ENCODE data around the gene MBNL1. TPM values are rescaled to one million over a fixed set of nuclear protein-coding genes. Genes with fewer than 3 reads are reported as not detected.

MBNL1 gene
- 9.2 and 9.7 TPM in 2 replicates for polyA plus RNA-seq (2013)

- Histone ChIP-seq H2BK5ac (ENCODE audit: low read depth, low read length, poor library complexity) (peak within 1 kb of the TSS; percentile 95), H2AK5ac (ENCODE audit: low read length) (no peak within 1 kb of the TSS), H3K79me2 (ENCODE audit: control insufficient read depth, insufficient read depth, low read length, poor library complexity) (peaks cover 10% of the 10 kb centered on the region), H2AFZ (ENCODE audit: insufficient read depth, low read length, poor library complexity) (peak within 1 kb of the TSS; percentile 77), H4K91ac (ENCODE audit: low read depth, low read length) (peak within 1 kb of the TSS; percentile 97), H3K23ac (ENCODE audit: low read length) (no peak within 1 kb of the TSS), H2BK120ac (ENCODE audit: insufficient read depth, low read length, poor library complexity) (peak within 1 kb of the TSS; percentile 96), H4K12ac (ENCODE audit: low read depth, low read length) (peak within 1 kb of the TSS; percentile 90), H3K27ac (ENCODE audit: low read depth, low read length) (peak within 1 kb of the TSS; percentile 93), H3K9ac (ENCODE audit: low read length) (peak within 1 kb of the TSS; percentile 94), H3K79me1 (ENCODE audit: low read length) (peaks cover 16% of the 10 kb centered on the region), H3K4me3 (ENCODE audit: low read depth, low read length) (peak within 1 kb of the TSS; percentile 86), H3K18ac (ENCODE audit: low read length) (peak within 1 kb of the TSS; percentile 68), H3K4ac (ENCODE audit: low read depth, low read length) (peak within 1 kb of the TSS; percentile 66), H3K9me3 (ENCODE audit: insufficient read depth, low read depth, low read length) (no peaks in the 10 kb centered on the region), H3K4me2 (ENCODE audit: low read length) (peak within 1 kb of the TSS; percentile 87), H4K8ac (ENCODE audit: low read depth, low read length) (peak within 1 kb of the TSS; percentile 91), H3K36me3 (ENCODE audit: control insufficient read depth in 1 of 2, insufficient read depth in 2 of 2, low read length in 2 of 2) (no peaks in the 10 kb centered on the region), H3K14ac (ENCODE audit: low read length) (peak within 1 kb of the TSS; percentile 92), H2BK12ac (ENCODE audit: low read length) (no peak within 1 kb of the TSS), H3K4me1 (ENCODE audit: control insufficient read depth in 1 of 2, insufficient read depth in 2 of 2, low read length in 2 of 2) (peaks cover 6 to 7% of the 10 kb centered on the region in 2 experiments), H3K27me3 (ENCODE audit: insufficient read depth, low read length) (no peaks in the 10 kb centered on the region)
- WGBS (ENCODE audit: extremely low coverage, insufficient coverage, insufficient read length), result no CpG with 5 or more reads among the region's 50 CpGs
- peak in 1 of 2 donors; percentile 62 for DNase-seq
Measured at GRCh38 chr3:152268555-152269055, at the start of gene MBNL1. TSS of gene MBNL1 (plus strand) at chr3:152268929. CDS start at chr3:152300194, 31,265 bp downstream.

- Histone ChIP-seq H2BK12ac (ENCODE audit: low read length) (no peak overlapping the region), H4K91ac (ENCODE audit: low read depth, low read length) (no peak overlapping the region), H4K8ac (ENCODE audit: low read depth, low read length) (no peak overlapping the region), H3K27me3 (ENCODE audit: insufficient read depth, low read length) (no peaks in the 10 kb centered on the region), H3K79me1 (ENCODE audit: low read length) (no peaks in the 10 kb centered on the region), H2AK5ac (ENCODE audit: low read length) (no peak overlapping the region), H3K23ac (ENCODE audit: low read length) (no peak overlapping the region), H3K4me2 (ENCODE audit: low read length) (no peak overlapping the region), H3K4me3 (ENCODE audit: low read depth, low read length) (no peak overlapping the region), H2BK5ac (ENCODE audit: low read depth, low read length, poor library complexity) (no peak overlapping the region), H2AFZ (ENCODE audit: insufficient read depth, low read length, poor library complexity) (no peak overlapping the region), H3K9me3 (ENCODE audit: insufficient read depth, low read depth, low read length) (no peaks in the 10 kb centered on the region), H3K4me1 (ENCODE audit: control insufficient read depth in 1 of 2, insufficient read depth in 2 of 2, low read length in 2 of 2) (no peaks in the 10 kb centered on the region), H3K18ac (ENCODE audit: low read length) (no peak overlapping the region), H3K79me2 (ENCODE audit: control insufficient read depth, insufficient read depth, low read length, poor library complexity) (no peaks in the 10 kb centered on the region), H3K27ac (ENCODE audit: low read depth, low read length) (no peak overlapping the region), H4K12ac (ENCODE audit: low read depth, low read length) (no peak overlapping the region), H2BK120ac (ENCODE audit: insufficient read depth, low read length, poor library complexity) (no peak overlapping the region), H3K14ac (ENCODE audit: low read length) (no peak overlapping the region), H3K4ac (ENCODE audit: low read depth, low read length) (no peak overlapping the region), H3K36me3 (ENCODE audit: control insufficient read depth in 1 of 2, insufficient read depth in 2 of 2, low read length in 2 of 2) (no peaks in the 10 kb centered on the region), H3K9ac (ENCODE audit: low read length) (no peak overlapping the region)
- DNase-seq, result no peak
- no CpG with 5 or more reads among the region's 3 CpGs for WGBS (ENCODE audit: extremely low coverage, insufficient coverage, insufficient read length)
Measured at GRCh38 chr3:152219216-152219615, 49.5 kb upstream of the MBNL1 start.

- no peaks in the 10 kb centered on the region for H3K9me3 ChIP-seq (ENCODE audit: insufficient read depth, low read depth, low read length)
- no peak for DNase-seq
- no peak overlapping the region for H3K9ac ChIP-seq (ENCODE audit: low read length)
- no peak overlapping the region for H3K27ac ChIP-seq (ENCODE audit: low read depth, low read length)
- H3K4me1 ChIP-seq (ENCODE audit: control insufficient read depth in 1 of 2, insufficient read depth in 2 of 2, low read length in 2 of 2), result no peaks in the 10 kb centered on the region
- no peak overlapping the region for H2BK5ac ChIP-seq (ENCODE audit: low read depth, low read length, poor library complexity)
- H2AFZ ChIP-seq (ENCODE audit: insufficient read depth, low read length, poor library complexity), result no peak overlapping the region
- H3K79me1 ChIP-seq (ENCODE audit: low read length), result no peaks in the 10 kb centered on the region
- H3K4ac ChIP-seq (ENCODE audit: low read depth, low read length), result no peak overlapping the region
- H3K27me3 ChIP-seq (ENCODE audit: insufficient read depth, low read length), result no peaks in the 10 kb centered on the region
- H3K4me2 ChIP-seq (ENCODE audit: low read length), result no peak overlapping the region
- H2BK120ac ChIP-seq (ENCODE audit: insufficient read depth, low read length, poor library complexity), result no peak overlapping the region
- no peak overlapping the region for H2BK12ac ChIP-seq (ENCODE audit: low read length)
- WGBS (ENCODE audit: extremely low coverage, insufficient coverage, insufficient read length), result no CpG with 5 or more reads among the region's 2 CpGs
- no peak overlapping the region for H4K12ac ChIP-seq (ENCODE audit: low read depth, low read length)
- no peak overlapping the region for H3K4me3 ChIP-seq (ENCODE audit: low read depth, low read length)
- no peaks in the 10 kb centered on the region for H3K79me2 ChIP-seq (ENCODE audit: control insufficient read depth, insufficient read depth, low read length, poor library complexity)
- H2AK5ac ChIP-seq (ENCODE audit: low read length), result no peak overlapping the region
- H3K23ac ChIP-seq (ENCODE audit: low read length), result no peak overlapping the region
- H3K14ac ChIP-seq (ENCODE audit: low read length), result no peak overlapping the region
- no peak overlapping the region for H4K8ac ChIP-seq (ENCODE audit: low read depth, low read length)
- H4K91ac ChIP-seq (ENCODE audit: low read depth, low read length), result no peak overlapping the region
- H3K36me3 ChIP-seq (ENCODE audit: control insufficient read depth in 1 of 2, insufficient read depth in 2 of 2, low read length in 2 of 2), result no peaks in the 10 kb centered on the region
- no peak overlapping the region for H3K18ac ChIP-seq (ENCODE audit: low read length)
Measured at GRCh38 chr3:152219769-152220255, 48.9 kb upstream of the MBNL1 start.

GRCh38 chr3:152222327-152222726 is 46.4 kb upstream of the MBNL1 start:
- no peak overlapping the region for H3K18ac ChIP-seq (ENCODE audit: low read length)
- H3K14ac ChIP-seq (ENCODE audit: low read length), result no peak overlapping the region
- no peak overlapping the region for H4K8ac ChIP-seq (ENCODE audit: low read depth, low read length)
- no peaks in the 10 kb centered on the region for H3K79me2 ChIP-seq (ENCODE audit: control insufficient read depth, insufficient read depth, low read length, poor library complexity)
- peak in 1 of 2 donors; percentile 61 for DNase-seq
- WGBS (ENCODE audit: extremely low coverage, insufficient coverage, insufficient read length), result no CpG with 5 or more reads among the region's 2 CpGs
- no peak overlapping the region for H3K4me2 ChIP-seq (ENCODE audit: low read length)
- no peak overlapping the region for H3K27ac ChIP-seq (ENCODE audit: low read depth, low read length)
- no peak overlapping the region for H3K23ac ChIP-seq (ENCODE audit: low read length)
- no peak overlapping the region for H2AK5ac ChIP-seq (ENCODE audit: low read length)
- H3K4me1 ChIP-seq (ENCODE audit: control insufficient read depth in 1 of 2, insufficient read depth in 2 of 2, low read length in 2 of 2), result no peaks in the 10 kb centered on the region
- H3K27me3 ChIP-seq (ENCODE audit: insufficient read depth, low read length), result no peaks in the 10 kb centered on the region
- H3K36me3 ChIP-seq (ENCODE audit: control insufficient read depth in 1 of 2, insufficient read depth in 2 of 2, low read length in 2 of 2), result no peaks in the 10 kb centered on the region
- no peak overlapping the region for H2BK12ac ChIP-seq (ENCODE audit: low read length)
- no peak overlapping the region for H3K4ac ChIP-seq (ENCODE audit: low read depth, low read length)
- H4K91ac ChIP-seq (ENCODE audit: low read depth, low read length), result no peak overlapping the region
- H2AFZ ChIP-seq (ENCODE audit: insufficient read depth, low read length, poor library complexity), result no peak overlapping the region
- H3K4me3 ChIP-seq (ENCODE audit: low read depth, low read length), result no peak overlapping the region
- H3K9me3 ChIP-seq (ENCODE audit: insufficient read depth, low read depth, low read length), result no peaks in the 10 kb centered on the region
- no peaks in the 10 kb centered on the region for H3K79me1 ChIP-seq (ENCODE audit: low read length)
- H4K12ac ChIP-seq (ENCODE audit: low read depth, low read length), result no peak overlapping the region
- H2BK5ac ChIP-seq (ENCODE audit: low read depth, low read length, poor library complexity), result no peak overlapping the region
- H2BK120ac ChIP-seq (ENCODE audit: insufficient read depth, low read length, poor library complexity), result no peak overlapping the region
- no peak overlapping the region for H3K9ac ChIP-seq (ENCODE audit: low read length)

All from trophoblast cell (in vitro differentiated cells and primary cell).